ENCODE measurements around the gene SP140.

DNA sequence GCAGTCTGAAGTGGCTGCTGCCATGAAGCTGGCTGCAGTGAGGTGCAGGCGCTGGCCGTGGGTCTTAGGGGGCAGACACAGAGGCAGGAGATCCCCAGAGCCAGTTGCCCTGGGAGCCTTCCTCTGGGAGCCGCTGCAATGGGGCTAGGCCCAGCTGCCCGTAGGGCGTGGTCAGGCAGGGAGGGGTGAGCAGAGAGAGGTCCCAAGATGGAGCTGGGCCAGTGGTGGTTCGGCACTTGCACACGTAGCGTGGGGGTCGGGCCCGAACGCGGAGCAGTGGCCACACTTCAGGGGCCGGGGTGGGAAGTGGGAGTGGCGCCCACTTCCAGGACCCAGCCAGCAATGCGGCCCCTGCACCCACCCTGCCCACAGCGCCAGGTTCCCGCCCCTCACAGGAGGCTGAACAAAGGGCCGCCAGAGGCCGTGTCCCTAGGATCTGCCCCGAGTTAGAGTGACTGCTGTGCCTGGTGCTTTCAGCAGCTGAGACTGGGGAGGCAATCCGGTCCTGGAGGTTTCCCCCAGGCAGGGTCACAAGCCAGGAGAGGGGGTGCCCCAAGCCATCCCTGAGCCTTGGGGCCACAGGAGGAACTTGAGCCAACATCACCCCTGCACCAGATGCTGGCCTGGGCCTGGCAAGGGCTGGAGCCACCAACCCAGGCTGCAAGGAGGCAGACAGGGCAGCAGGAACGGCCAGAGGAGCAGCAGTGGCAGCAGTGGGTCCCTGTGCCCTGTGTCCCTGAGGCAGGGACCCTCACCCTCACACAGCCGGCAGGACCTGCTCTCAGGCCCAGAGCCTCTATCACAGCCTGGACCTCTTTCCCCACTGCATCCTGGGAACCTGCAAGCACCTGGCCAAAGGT, 80.1 kb downstream of the SP140 start:
- TF ChIP-seq, protein P1, sequence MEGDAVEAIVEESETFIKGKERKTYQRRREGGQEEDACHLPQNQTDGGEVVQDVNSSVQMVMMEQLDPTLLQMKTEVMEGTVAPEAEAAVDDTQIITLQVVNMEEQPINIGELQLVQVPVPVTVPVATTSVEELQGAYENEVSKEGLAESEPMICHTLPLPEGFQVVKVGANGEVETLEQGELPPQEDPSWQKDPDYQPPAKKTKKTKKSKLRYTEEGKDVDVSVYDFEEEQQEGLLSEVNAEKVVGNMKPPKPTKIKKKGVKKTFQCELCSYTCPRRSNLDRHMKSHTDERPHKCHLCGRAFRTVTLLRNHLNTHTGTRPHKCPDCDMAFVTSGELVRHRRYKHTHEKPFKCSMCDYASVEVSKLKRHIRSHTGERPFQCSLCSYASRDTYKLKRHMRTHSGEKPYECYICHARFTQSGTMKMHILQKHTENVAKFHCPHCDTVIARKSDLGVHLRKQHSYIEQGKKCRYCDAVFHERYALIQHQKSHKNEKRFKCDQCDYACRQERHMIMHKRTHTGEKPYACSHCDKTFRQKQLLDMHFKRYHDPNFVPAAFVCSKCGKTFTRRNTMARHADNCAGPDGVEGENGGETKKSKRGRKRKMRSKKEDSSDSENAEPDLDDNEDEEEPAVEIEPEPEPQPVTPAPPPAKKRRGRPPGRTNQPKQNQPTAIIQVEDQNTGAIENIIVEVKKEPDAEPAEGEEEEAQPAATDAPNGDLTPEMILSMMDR (IDR thresholded peaks at IDR 0.05; ENCODE audit: poor library complexity): no peak
- no peak for TF ChIP-seq EZH2 (IDR thresholded peaks at IDR 0.05; ENCODE audit: borderline replicate concordance)

All from hepatocyte (in vitro differentiated cells).